Kidney (tissue), 14 donors: Measurements from ENCODE around the gene NPAS3. TPM values are rescaled to one million over a fixed set of nuclear protein-coding genes. Genes with fewer than 3 reads are reported as not detected.

Experiments
- DNase-seq, 5 donors: peaks; one replicate each; pipeline ENCODE4 v3.0.0-alpha.2; 2013 to 2020
- FAIRE-seq: peaks from 2 replicates; lab custom pipeline; 2012; peaks lifted over from hg19 to GRCh38; lab: Jason Lieb, UNC
- H3K27ac ChIP-seq, 2 donors: one replicate each; pipeline ENCODE4 v1.7.0; 2013; ENCODE audit warnings: low read depth in 2 of 2, low read length in 2 of 2, inconsistent platforms in 1 of 2
- H3K27me3 ChIP-seq: one replicate; pipeline ENCODE4 v1.7.1; 2013; ENCODE audit warnings: low read length, inconsistent platforms; ENCODE audit not compliant: control insufficient read depth, insufficient read depth
- H3K36me3 ChIP-seq, 3 donors: one replicate each; pipeline versions ENCODE4 v1.7.0 to v1.7.1; 2013; ENCODE audit warnings: low read length in 3 of 3, control low read depth in 1 of 3, inconsistent platforms in 1 of 3; ENCODE audit not compliant: insufficient read depth in 3 of 3, control insufficient read depth in 2 of 3
- H3K4me1 ChIP-seq, 3 donors: one replicate each; pipeline versions ENCODE4 v1.7.0 to v1.7.1; 2013; ENCODE audit warnings: low read length in 3 of 3, inconsistent platforms in 1 of 3, low read depth in 1 of 3; ENCODE audit not compliant: control insufficient read depth in 2 of 3, insufficient read depth in 2 of 3
- H3K4me3 ChIP-seq, 3 donors: one replicate each; pipeline versions ENCODE4 v1.7.0 to v1.8.1; 2013; ENCODE audit warnings: low read length in 3 of 3, control low read depth in 1 of 3, inconsistent platforms in 1 of 3
- H3K9ac ChIP-seq, 3 donors: one replicate each; pipeline versions ENCODE4 v1.7.0 to v1.7.1; 2013; ENCODE audit warnings: low read length in 3 of 3, control low read depth in 1 of 3, inconsistent platforms in 1 of 3
- H3K9me3 ChIP-seq, 3 donors: one replicate each; pipeline versions ENCODE4 v1.7.0 to v1.7.1; 2013; ENCODE audit warnings: low read length in 3 of 3, control low read depth in 1 of 3, inconsistent platforms in 1 of 3; ENCODE audit not compliant: control insufficient read depth in 2 of 3, insufficient read depth in 1 of 3
- intact Hi-C: fragments of 100-400 bp; cut with DNase I; formaldehyde crosslinking; loops from one replicate; pipeline ENCODE4 v1.11.1; 2022
- polyA plus RNA-seq: library from polyadenylated mRNA; stranded (reverse); fragments of 350-450 nt; fragmentation: Illumina TruSeq; extraction: RNeasy Lipid Tissue Mini Kit (QIAGEN cat#74804); gene quantifications from one replicate; pipeline ENCODE4 v1.2.3, GENCODE V29; 2014; ENCODE audit warnings: low read depth, low replicate concordance; ENCODE audit not compliant: insufficient read depth
- total RNA-seq: library from RNA; stranded (reverse); fragmentation: NEBNext Ultra II Directional; extraction: Animal tissue kit (Norgen Biotek cat#: 25700); gene quantifications from one replicate; pipeline ENCODE4 v1.2.1, GENCODE V29; 2021
- TF ChIP-seq, protein P1 (sequence below): IDR thresholded peaks from 3 replicates; pipeline ENCODE4 v1.5.1; 2012; ENCODE audit warnings: mild to moderate bottlenecking, moderate library complexity, borderline replicate concordance; ENCODE audit not compliant: insufficient read depth; ENCODE audit errors: extremely low read depth
- donor health status: control.
- donor health status: control.
- donor health status: control.
- donor health status: control.
- donor health status: control.
- donor health status: DM: yes; HTN: yes; CAD: no.
- donor health status: Normal renal cell carcinoma (clear cell type).

NPAS3 gene
- total and polyA plus RNA-seq, 2 donors from 2014 or later = 0.82 to 5.0 TPM

DNA sequence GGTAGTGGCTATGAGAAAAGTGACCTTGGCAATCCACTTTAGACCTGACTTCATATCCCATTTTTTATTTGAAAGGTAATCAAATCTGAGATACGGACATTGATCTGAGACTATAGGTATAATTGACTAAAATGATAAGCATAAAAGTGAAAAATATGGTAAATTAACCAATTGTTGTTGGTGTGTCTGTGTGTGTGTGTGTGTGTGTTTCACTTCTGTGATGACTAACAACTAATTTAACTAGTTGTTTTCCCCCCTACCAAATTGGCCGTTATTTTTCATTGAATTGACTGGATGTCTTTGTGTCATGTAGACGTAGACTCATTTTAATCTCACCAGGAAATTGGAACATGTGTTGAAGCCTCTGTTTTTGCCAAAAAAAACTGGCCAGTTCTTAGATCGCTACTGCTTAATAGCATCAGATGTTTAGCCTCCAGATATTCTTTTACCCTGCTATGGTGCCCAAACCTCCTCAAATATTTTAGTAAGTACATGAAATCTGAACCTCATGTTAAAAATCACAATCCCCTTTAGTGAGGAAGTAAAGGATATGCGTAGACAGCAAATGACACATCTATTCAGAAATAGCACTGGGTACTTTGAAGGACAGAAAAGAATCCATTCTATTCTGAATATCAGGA lies 617.2 kb downstream of the NPAS3 start:
- no peak overlapping the region for H3K27ac ChIP-seq
- H3K9ac ChIP-seq = no peak overlapping the region
- TF ChIP-seq, protein P1, sequence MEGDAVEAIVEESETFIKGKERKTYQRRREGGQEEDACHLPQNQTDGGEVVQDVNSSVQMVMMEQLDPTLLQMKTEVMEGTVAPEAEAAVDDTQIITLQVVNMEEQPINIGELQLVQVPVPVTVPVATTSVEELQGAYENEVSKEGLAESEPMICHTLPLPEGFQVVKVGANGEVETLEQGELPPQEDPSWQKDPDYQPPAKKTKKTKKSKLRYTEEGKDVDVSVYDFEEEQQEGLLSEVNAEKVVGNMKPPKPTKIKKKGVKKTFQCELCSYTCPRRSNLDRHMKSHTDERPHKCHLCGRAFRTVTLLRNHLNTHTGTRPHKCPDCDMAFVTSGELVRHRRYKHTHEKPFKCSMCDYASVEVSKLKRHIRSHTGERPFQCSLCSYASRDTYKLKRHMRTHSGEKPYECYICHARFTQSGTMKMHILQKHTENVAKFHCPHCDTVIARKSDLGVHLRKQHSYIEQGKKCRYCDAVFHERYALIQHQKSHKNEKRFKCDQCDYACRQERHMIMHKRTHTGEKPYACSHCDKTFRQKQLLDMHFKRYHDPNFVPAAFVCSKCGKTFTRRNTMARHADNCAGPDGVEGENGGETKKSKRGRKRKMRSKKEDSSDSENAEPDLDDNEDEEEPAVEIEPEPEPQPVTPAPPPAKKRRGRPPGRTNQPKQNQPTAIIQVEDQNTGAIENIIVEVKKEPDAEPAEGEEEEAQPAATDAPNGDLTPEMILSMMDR = no peak
- H3K36me3 ChIP-seq = no peaks in the 10 kb centered on the region
- H3K4me1 ChIP-seq = no peaks in the 10 kb centered on the region
- H3K9me3 ChIP-seq = no peaks in the 10 kb centered on the region
- DNase-seq (no peak), FAIRE-seq (no peak)
- no peaks in the 10 kb centered on the region for H3K27me3 ChIP-seq
- intact Hi-C loops = no loop called here
- H3K4me3 ChIP-seq = no peak overlapping the region

- H3K36me3 ChIP-seq = no peaks in the 10 kb centered on the region
- no peak overlapping the region for H3K9ac ChIP-seq
- DNase-seq = no peak
- no peak overlapping the region for H3K4me3 ChIP-seq
- FAIRE-seq = no peak
- no peaks in the 10 kb centered on the region for H3K4me1 ChIP-seq
- no peaks in the 10 kb centered on the region for H3K9me3 ChIP-seq
- H3K27ac ChIP-seq = no peak overlapping the region
- intact Hi-C loops = no loop called here
- TF ChIP-seq, protein P1 = no peak
- no peaks in the 10 kb centered on the region for H3K27me3 ChIP-seq
Measured at GRCh38 chr14:33556382-33557121, 617.9 kb downstream of the NPAS3 start.

DNA sequence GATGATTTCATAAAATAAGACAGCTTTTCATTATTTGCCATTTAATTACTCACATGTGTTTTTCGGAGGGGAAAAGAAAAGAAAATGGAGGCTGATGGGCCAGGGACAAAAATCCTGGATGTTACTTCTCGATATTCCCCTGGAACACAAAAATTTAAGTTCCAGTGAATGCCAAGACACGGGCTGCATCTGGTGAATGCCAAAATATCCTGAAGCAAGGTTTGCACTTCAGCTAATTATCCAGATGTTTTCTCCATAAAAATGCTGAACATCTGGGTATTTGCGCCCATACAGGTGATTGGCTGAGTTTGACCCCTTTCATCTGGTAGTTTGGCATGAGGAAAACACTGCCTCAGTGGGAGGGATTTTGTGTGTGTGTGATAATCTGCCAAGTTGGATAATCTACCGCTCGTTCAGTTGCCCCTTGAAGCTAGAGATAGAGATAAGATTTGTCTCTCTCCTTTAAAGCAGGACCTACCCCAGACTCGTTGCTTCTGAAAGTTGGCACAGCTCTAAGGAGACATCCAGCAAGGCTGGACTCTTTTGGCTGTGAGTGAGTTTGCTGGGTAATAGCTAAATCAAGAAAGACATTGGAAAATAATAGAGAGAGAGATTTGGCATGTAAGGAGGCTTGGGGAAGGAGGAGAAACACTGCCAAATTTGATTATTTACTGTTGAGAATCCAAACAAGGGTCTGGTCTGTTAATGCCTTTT lies 622.2 kb downstream of the NPAS3 start:
- Histone ChIP-seq H3K4me1 (no peaks in the 10 kb centered on the region), H3K36me3 (no peaks in the 10 kb centered on the region), H3K9ac (no peak overlapping the region), H3K27me3 (no peaks in the 10 kb centered on the region), H3K4me3 (no peak overlapping the region), H3K27ac (no peak overlapping the region), H3K9me3 (no peaks in the 10 kb centered on the region)
- DNase-seq (no peak), FAIRE-seq (no peak)
- TF ChIP-seq, protein P1 = no peak
- intact Hi-C loops = no loop called here
